HEK293T (cell line): ENCODE results near the gene IL1R1.

ENCODE experiments used
- CTCF ChIA-PET: fragments of 350-600 bp; formaldehyde crosslinking; extraction: SDS; loops from one replicate; lab custom pipeline; 2021; ENCODE audit warnings: antibody characterized with exemption, inconsistent platforms; lab: Yijun Ruan, JAX
- POLR2A ChIA-PET: fragments of 350-600 bp; formaldehyde crosslinking; extraction: SDS; loops from one replicate; lab custom pipeline; 2020; ENCODE audit warnings: antibody characterized with exemption, inconsistent platforms; lab: Yijun Ruan, JAX
- DNase-seq: peaks from one replicate; pipeline ENCODE4 v3.0.0; 2012; ENCODE audit warnings: mixed read lengths; ENCODE audit errors: extremely low spot score
- ARNT ChIP-seq: fragments of 450-650 bp; IDR thresholded peaks from 2 replicates; pipeline ENCODE4 v1.6.1; 2017; ENCODE audit warnings: mild to moderate bottlenecking
- BHLHE40 ChIP-seq: fragments of 450-650 bp; IDR thresholded peaks from 2 replicates; pipeline ENCODE4 v1.6.1; 2016; ENCODE audit warnings: mild to moderate bottlenecking, moderate library complexity, borderline replicate concordance
- CTBP1 ChIP-seq: fragments of 450-650 bp; IDR thresholded peaks from 2 replicates; pipeline ENCODE4 v1.6.1; 2016; ENCODE audit warnings: borderline replicate concordance
- ELF4 ChIP-seq: fragments of 450-650 bp; IDR thresholded peaks from 2 replicates; pipeline ENCODE4 v1.6.1; 2017; ENCODE audit warnings: antibody characterized with exemption
- FOXA1 ChIP-seq: fragments of 450-650 bp; IDR thresholded peaks from 2 replicates; pipeline ENCODE4 v1.6.1; 2016; ENCODE audit warnings: mild to moderate bottlenecking
- FOXK2 ChIP-seq: fragments of 450-650 bp; IDR thresholded peaks from 2 replicates; pipeline ENCODE4 v1.6.1; 2016; ENCODE audit warnings: mild to moderate bottlenecking
- FOXM1 ChIP-seq: fragments of 450-650 bp; IDR thresholded peaks from 2 replicates; pipeline ENCODE4 v1.6.1; 2017; ENCODE audit warnings: mild to moderate bottlenecking, borderline replicate concordance
- HDGF ChIP-seq: fragments of 450-650 bp; IDR thresholded peaks from 2 replicates; pipeline ENCODE4 v1.6.1; 2017; ENCODE audit warnings: antibody characterized with exemption, borderline replicate concordance
- L3MBTL2 ChIP-seq: fragments of 450-650 bp; conservative IDR thresholded peaks from 2 replicates; pipeline ENCODE4 v1.6.1; 2016; ENCODE audit warnings: mild to moderate bottlenecking
- LEF1 ChIP-seq: fragments of 450-650 bp; IDR thresholded peaks from 2 replicates; pipeline ENCODE4 v1.6.1; 2017; ENCODE audit warnings: mild to moderate bottlenecking, borderline replicate concordance
- NFRKB ChIP-seq: fragments of 450-650 bp; IDR thresholded peaks from 2 replicates; pipeline ENCODE4 v1.6.1; 2016; ENCODE audit warnings: mild to moderate bottlenecking, moderate library complexity
- SP1 ChIP-seq: fragments of 450-650 bp; IDR thresholded peaks from 2 replicates; pipeline ENCODE4 v1.6.1; 2017
- SUZ12 ChIP-seq: fragments of 450-650 bp; IDR thresholded peaks from 2 replicates; pipeline ENCODE4 v1.6.1; 2016; ENCODE audit warnings: mild to moderate bottlenecking
- TARDBP ChIP-seq: fragments of 450-650 bp; IDR thresholded peaks from 2 replicates; pipeline ENCODE4 v1.6.1; 2016
- ZNF384 ChIP-seq: fragments of 450-650 bp; IDR thresholded peaks from 2 replicates; pipeline ENCODE4 v1.6.1; 2016
- TF ChIP-seq, protein P1 (sequence below): fragments of 450-650 bp; IDR thresholded peaks from 2 replicates; pipeline ENCODE4 v1.6.1; 2016

The IL1R1 gene

GRCh38 chr2:102110596-102111334, 31.8 kb upstream of the IL1R1 start:
- DNase-seq, result no peak
- ChIA-PET CTCF (no interaction called here), POLR2A (no interaction called here)
- no peak for TF ChIP-seq ELF4
- TF ChIP-seq ARNT, result no peak
- no peak for TF ChIP-seq TARDBP
- no peak for TF ChIP-seq SUZ12
- no peak for TF ChIP-seq NFRKB
- TF ChIP-seq, protein P1, sequence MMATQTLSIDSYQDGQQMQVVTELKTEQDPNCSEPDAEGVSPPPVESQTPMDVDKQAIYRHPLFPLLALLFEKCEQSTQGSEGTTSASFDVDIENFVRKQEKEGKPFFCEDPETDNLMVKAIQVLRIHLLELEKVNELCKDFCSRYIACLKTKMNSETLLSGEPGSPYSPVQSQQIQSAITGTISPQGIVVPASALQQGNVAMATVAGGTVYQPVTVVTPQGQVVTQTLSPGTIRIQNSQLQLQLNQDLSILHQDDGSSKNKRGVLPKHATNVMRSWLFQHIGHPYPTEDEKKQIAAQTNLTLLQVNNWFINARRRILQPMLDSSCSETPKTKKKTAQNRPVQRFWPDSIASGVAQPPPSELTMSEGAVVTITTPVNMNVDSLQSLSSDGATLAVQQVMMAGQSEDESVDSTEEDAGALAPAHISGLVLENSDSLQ, result no peak
- no peak for TF ChIP-seq SP1
- no peak for TF ChIP-seq CTBP1
- TF ChIP-seq FOXM1, result no peak
- no peak for TF ChIP-seq BHLHE40
- no peak for TF ChIP-seq LEF1
- TF ChIP-seq ZNF384, result no peak
- TF ChIP-seq FOXK2, result no peak

GRCh38 chr2:102111823-102112222, 30.7 kb upstream of the IL1R1 start:
- no peak for DNase-seq
- TF ChIP-seq HDGF (no peak), SUZ12 (no peak), TARDBP (no peak), ARNT (no peak), NFRKB (no peak), L3MBTL2 (no peak), CTBP1 (no peak), ELF4 (no peak), FOXK2 (no peak), FOXA1 (no peak), BHLHE40 (no peak), LEF1 (no peak)
- TF ChIP-seq, protein P1, result no peak
- POLR2A ChIA-PET, result no interaction called here
- CTCF ChIA-PET, result no interaction called here

DNA sequence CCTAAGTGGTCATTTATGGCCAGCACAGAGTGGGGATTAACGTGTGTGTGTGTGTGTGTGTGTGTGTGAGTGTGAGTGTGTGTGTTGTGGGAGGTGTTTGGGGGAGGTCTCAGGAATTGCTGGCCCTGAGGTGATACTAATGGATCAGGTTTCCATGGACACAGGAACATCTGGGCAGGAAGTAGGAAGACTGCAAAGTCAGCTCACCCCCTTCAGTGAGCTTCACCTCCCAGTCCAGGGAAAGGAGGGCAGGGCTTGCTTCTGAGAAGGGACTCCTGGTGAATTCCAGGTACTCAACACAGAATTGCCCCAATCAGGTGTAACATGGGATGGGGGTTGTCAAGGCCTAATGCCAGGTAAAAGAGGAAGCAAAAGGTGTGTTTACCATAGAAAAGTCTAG, 30.3 kb upstream of the IL1R1 start:
- TF ChIP-seq HDGF, result no peak
- TF ChIP-seq FOXK2, result no peak
- no peak for TF ChIP-seq SUZ12
- no peak for TF ChIP-seq FOXA1
- TF ChIP-seq, protein P1, result no peak
- TF ChIP-seq SP1, result no peak
- no peak for TF ChIP-seq ARNT
- TF ChIP-seq ELF4, result no peak
- no peak for TF ChIP-seq LEF1
- no peak for TF ChIP-seq NFRKB
- no peak for TF ChIP-seq L3MBTL2
- no peak for TF ChIP-seq ZNF384
- TF ChIP-seq BHLHE40, result no peak
- no peak for TF ChIP-seq TARDBP
- no peak for TF ChIP-seq FOXM1
- no peak for TF ChIP-seq CTBP1
- POLR2A ChIA-PET, result no interaction called here
- CTCF ChIA-PET, result no interaction called here
- no peak for DNase-seq

- no peak for TF ChIP-seq SUZ12
- DNase-seq, result no peak
- ChIA-PET CTCF (no interaction called here), POLR2A (no interaction called here)
Measured at GRCh38 chr2:102112692-102113665, 29.6 kb upstream of the IL1R1 start.

DNA sequence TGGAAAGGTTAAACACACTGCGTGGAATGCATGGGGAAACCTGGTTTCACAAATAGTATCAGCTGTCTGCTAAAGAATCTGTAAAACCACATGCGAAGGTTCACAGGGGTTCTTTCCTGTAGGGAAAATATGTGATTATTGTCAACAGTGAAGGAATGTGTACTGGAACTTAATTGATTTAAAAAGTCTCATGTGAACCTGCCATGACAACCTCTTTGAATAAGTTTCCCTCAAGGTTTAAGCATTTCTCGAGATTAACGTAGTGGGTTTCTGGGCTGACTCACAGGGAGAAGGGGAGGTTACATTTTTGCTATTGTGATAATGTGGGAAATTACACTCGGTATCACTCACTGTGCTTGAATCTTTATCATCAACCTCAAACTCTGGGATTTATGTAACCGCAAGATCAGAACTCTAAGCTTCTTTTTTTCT, 28.2 kb upstream of the IL1R1 start:
- POLR2A ChIA-PET, result no interaction called here
- no peak for DNase-seq
- CTCF ChIA-PET, result no interaction called here
- TF ChIP-seq NFRKB, result no peak
- no peak for TF ChIP-seq ELF4
- no peak for TF ChIP-seq CTBP1
- TF ChIP-seq FOXM1, result no peak
- TF ChIP-seq SP1, result no peak
- no peak for TF ChIP-seq FOXK2
- TF ChIP-seq FOXA1, result no peak
- TF ChIP-seq, protein P1, result no peak
- TF ChIP-seq LEF1, result no peak
- no peak for TF ChIP-seq ARNT
- TF ChIP-seq L3MBTL2, result no peak
- no peak for TF ChIP-seq TARDBP
- TF ChIP-seq ZNF384, result no peak
- no peak for TF ChIP-seq BHLHE40
- no peak for TF ChIP-seq HDGF
- no peak for TF ChIP-seq SUZ12
